Measurements from ENCODE around the gene SYT1. TPM values are rescaled to one million over a fixed set of nuclear protein-coding genes. Genes with fewer than 3 reads are reported as not detected.

Gene SYT1
- total and polyA plus RNA-seq, 2 donors (not counting 1 experiment from before 2014, with no cell fraction given) = 0.90 to 2.1 TPM

GRCh38 chr12:78933014-78933413 is 68.4 kb downstream of the SYT1 start:
- H3K4me2 ChIP-seq (ENCODE audit: extremely low read depth, insufficient read depth, low read length) = no peak overlapping the region
- H3K36me3 ChIP-seq (ENCODE audit: control insufficient read depth, insufficient read depth, low read length) = no peaks in the 10 kb centered on the region
- H3K9me3 ChIP-seq (ENCODE audit: control insufficient read depth, insufficient read depth, low read depth, low read length) = no peaks in the 10 kb centered on the region
- no peak overlapping the region for H3K27ac ChIP-seq (ENCODE audit: insufficient read depth, low read length)
- no peak for TF ChIP-seq CTCF (conservative IDR thresholded peaks at IDR 0.05 in 1 of 2, IDR thresholded peaks at IDR 0.05 in 1 of 2; ENCODE audit: low read depth in 1 of 2, low read length in 2 of 2)
- no peak overlapping the region for H2AFZ ChIP-seq (ENCODE audit: low read length)
- no peaks in the 10 kb centered on the region for H3K27me3 ChIP-seq (ENCODE audit: control insufficient read depth, insufficient read depth, low read length)
- H3K79me2 ChIP-seq (ENCODE audit: control insufficient read depth, insufficient read depth, low read length) = no peaks in the 10 kb centered on the region
- no peaks in the 10 kb centered on the region for H3K4me1 ChIP-seq (ENCODE audit: control insufficient read depth, extremely low read depth, insufficient read depth, low read length)
- peak in 1 of 2 donors; percentile 46 for DNase-seq (ENCODE audit: low read depth in 2 of 2)
- no peaks in the 10 kb centered on the region for H4K20me1 ChIP-seq (ENCODE audit: control insufficient read depth, extremely low read depth, insufficient read depth, low read length)
- no peak overlapping the region for H3K9ac ChIP-seq (ENCODE audit: insufficient read depth, low read length)
- no peak overlapping the region for H3K4me3 ChIP-seq (replicated peaks in 1 of 4; ENCODE audit: control extremely low read depth in 1 of 4, insufficient read depth in 1 of 4, low read depth in 3 of 4, low read length in 4 of 4)

DNA sequence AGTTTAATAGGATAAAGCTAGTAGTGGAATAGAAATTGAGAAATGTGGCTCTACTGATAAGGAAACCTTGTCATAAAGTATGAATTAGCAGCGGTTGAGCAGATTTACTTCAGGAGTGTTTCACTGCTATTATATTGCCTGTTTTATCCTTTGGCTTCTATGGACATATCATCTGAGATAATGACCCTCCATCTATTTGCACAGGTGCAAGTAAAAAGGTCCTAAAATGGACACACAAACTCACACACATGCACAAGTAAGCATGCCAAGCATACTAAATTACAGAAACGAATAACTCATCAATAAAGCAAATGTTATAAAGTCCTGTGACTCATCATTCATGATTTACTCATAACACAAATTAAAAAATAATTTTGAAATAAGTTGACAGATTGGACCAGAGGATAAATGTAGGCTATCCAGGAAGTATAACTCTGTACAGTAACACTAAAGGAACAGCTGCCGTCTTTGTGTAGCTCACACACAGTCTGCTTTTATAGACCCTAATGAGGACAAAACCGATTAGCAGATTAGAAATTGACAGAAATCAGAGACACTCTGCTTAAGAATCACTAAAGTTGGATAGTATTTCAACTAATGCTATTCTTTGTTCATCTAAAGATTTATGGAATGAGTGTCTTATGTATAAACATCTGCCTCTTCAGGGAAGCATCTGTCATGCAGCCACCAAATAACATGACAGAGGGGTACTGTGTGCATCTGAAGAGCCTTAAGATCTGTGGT is 73.9 kb downstream of the SYT1 start:
- H3K9me3 ChIP-seq (ENCODE audit: control insufficient read depth, insufficient read depth, low read depth, low read length) = no peaks in the 10 kb centered on the region
- H3K27ac ChIP-seq (ENCODE audit: insufficient read depth, low read length) = no peak overlapping the region
- TF ChIP-seq CTCF (conservative IDR thresholded peaks at IDR 0.05 in 1 of 2, IDR thresholded peaks at IDR 0.05 in 1 of 2; ENCODE audit: low read depth in 1 of 2, low read length in 2 of 2) = no peak
- no peak for TF ChIP-seq EZH2 (IDR thresholded peaks at IDR 0.05; ENCODE audit: low read length, missing control alignments)
- no peaks in the 10 kb centered on the region for H3K79me2 ChIP-seq (ENCODE audit: control insufficient read depth, insufficient read depth, low read length)
- H4K20me1 ChIP-seq (ENCODE audit: control insufficient read depth, extremely low read depth, insufficient read depth, low read length) = no peaks in the 10 kb centered on the region
- H3K4me2 ChIP-seq (ENCODE audit: extremely low read depth, insufficient read depth, low read length) = no peak overlapping the region
- H3K27me3 ChIP-seq (ENCODE audit: control insufficient read depth, insufficient read depth, low read length) = no peaks in the 10 kb centered on the region
- peak in 1 of 2 donors; percentile 16 for DNase-seq (ENCODE audit: low read depth in 2 of 2)
- H2AFZ ChIP-seq (ENCODE audit: low read length) = no peak overlapping the region
- no peaks in the 10 kb centered on the region for H3K4me1 ChIP-seq (ENCODE audit: control insufficient read depth, extremely low read depth, insufficient read depth, low read length)
- no peak overlapping the region for H3K9ac ChIP-seq (ENCODE audit: insufficient read depth, low read length)
- no peak overlapping the region for H3K4me3 ChIP-seq (replicated peaks in 1 of 4; ENCODE audit: control extremely low read depth in 1 of 4, insufficient read depth in 1 of 4, low read depth in 3 of 4, low read length in 4 of 4)
- no peaks in the 10 kb centered on the region for H3K36me3 ChIP-seq (ENCODE audit: control insufficient read depth, insufficient read depth, low read length)

DNA sequence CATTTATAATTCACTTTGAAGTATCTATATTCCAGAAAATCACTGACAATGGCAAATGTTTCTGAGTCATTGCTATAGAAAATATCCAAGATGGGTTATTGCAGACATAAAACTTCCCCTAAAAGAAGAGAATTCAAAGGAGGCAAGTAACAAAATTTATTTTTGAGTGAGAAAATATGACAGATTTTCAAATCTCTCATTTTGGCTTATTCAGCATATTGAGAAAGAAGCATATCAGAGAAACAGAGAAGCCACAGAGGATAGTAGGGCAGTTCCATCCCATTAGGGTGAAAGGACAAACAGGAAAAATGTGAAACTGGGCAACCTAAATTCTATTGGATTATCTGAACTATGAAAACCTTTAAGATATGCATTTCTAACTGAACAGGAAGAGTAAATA is 85.0 kb downstream of the SYT1 start:
- no peak overlapping the region for H3K27ac ChIP-seq (ENCODE audit: insufficient read depth, low read length)
- no peaks in the 10 kb centered on the region for H4K20me1 ChIP-seq (ENCODE audit: control insufficient read depth, extremely low read depth, insufficient read depth, low read length)
- H3K27me3 ChIP-seq (ENCODE audit: control insufficient read depth, insufficient read depth, low read length) = no peaks in the 10 kb centered on the region
- no peak overlapping the region for H3K9ac ChIP-seq (ENCODE audit: insufficient read depth, low read length)
- H3K4me2 ChIP-seq (ENCODE audit: extremely low read depth, insufficient read depth, low read length) = no peak overlapping the region
- no peak overlapping the region for H3K4me3 ChIP-seq (replicated peaks in 1 of 4; ENCODE audit: control extremely low read depth in 1 of 4, insufficient read depth in 1 of 4, low read depth in 3 of 4, low read length in 4 of 4)
- no peak for DNase-seq (ENCODE audit: low read depth in 2 of 2)
- H3K9me3 ChIP-seq (ENCODE audit: control insufficient read depth, insufficient read depth, low read depth, low read length) = no peaks in the 10 kb centered on the region
- H2AFZ ChIP-seq (ENCODE audit: low read length) = no peak overlapping the region
- no peaks in the 10 kb centered on the region for H3K4me1 ChIP-seq (ENCODE audit: control insufficient read depth, extremely low read depth, insufficient read depth, low read length)
- TF ChIP-seq CTCF (conservative IDR thresholded peaks at IDR 0.05 in 1 of 2, IDR thresholded peaks at IDR 0.05 in 1 of 2; ENCODE audit: low read depth in 1 of 2, low read length in 2 of 2) = no peak
- no peak for TF ChIP-seq EZH2 (IDR thresholded peaks at IDR 0.05; ENCODE audit: low read length, missing control alignments)
- H3K36me3 ChIP-seq (ENCODE audit: control insufficient read depth, insufficient read depth, low read length) = no peaks in the 10 kb centered on the region
- H3K79me2 ChIP-seq (ENCODE audit: control insufficient read depth, insufficient read depth, low read length) = no peaks in the 10 kb centered on the region
